Cerebellar cortex (tissue), 1 donor: Measurements from ENCODE around the gene ESRRA.
A peak's percentile ranks its signal among the peaks of the same experiment; 100 is the strongest.
"Not testable (repeated sequence)": the region's sequence is repeated elsewhere in the genome, so short reads cannot be mapped to it uniquely, and the experiment has no call there.

Experiments
- DNase-seq: peaks from one replicate; pipeline ENCODE4 v3.0.0-alpha.2; 2015; ENCODE audit warnings: low spot score

Gene ESRRA

DNA sequence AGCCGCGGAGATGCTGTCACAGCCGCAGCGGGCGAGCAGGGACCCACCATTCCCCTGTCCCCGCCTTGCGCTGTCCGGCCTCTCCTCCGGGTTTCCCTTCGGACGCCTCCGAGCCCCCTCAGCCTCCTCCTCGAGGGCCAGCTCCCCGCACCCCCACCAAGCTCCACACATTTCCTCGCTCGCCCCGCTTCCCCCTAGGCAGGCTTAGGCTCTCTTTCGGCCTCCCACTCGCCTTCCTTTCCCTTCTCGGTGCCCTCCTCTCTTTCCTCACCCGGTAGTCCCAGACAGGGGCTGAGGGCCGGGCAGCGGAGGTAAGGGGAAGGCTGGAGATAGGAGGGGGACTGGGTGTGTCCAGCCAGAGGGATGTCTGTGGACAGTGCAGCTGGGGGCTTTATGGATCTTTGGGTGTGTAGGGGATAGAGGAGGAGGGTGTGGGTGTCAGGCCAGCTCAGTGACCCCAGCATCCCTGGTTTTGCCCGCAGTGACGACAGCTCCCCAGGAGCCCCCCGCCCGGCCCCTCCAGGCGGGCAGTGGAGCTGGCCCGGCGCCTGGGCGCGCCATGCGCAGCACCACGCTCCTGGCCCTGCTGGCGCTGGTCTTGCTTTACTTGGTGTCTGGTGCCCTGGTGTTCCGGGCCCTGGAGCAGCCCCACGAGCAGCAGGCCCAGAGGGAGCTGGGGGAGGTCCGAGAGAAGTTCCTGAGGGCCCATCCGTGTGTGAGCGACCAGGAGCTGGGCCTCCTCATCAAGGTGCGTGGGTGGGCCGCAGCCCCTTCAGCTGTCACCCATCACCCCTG is 12.7 kb upstream of the ESRRA start:
- no peak for DNase-seq

- peak; percentile 72 for DNase-seq
Measured at GRCh38 chr11:64294774-64295173, 10.6 kb upstream of the ESRRA start.

DNA sequence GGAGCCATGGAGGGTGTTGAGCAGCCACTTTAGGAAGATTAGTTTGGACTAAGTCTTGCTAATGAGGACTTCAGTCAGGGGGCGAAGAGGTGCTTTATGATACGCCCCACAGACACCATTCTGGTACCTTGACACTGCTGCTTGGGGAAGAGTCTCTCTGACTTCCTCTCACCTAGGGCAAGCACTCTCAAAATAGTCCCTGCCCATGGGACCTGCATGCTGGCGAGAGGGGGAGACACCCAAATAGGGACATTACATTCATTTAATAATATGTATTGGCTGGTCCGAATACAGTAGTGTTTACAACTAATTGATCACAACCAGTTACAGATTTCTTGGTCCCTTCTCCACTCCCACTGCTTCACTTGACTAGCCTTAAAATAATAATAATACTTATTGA is 9.6 kb upstream of the ESRRA start:
- no peak for DNase-seq

- no peak for DNase-seq
Measured at GRCh38 chr11:64296236-64296635, 9.1 kb upstream of the ESRRA start.

DNA sequence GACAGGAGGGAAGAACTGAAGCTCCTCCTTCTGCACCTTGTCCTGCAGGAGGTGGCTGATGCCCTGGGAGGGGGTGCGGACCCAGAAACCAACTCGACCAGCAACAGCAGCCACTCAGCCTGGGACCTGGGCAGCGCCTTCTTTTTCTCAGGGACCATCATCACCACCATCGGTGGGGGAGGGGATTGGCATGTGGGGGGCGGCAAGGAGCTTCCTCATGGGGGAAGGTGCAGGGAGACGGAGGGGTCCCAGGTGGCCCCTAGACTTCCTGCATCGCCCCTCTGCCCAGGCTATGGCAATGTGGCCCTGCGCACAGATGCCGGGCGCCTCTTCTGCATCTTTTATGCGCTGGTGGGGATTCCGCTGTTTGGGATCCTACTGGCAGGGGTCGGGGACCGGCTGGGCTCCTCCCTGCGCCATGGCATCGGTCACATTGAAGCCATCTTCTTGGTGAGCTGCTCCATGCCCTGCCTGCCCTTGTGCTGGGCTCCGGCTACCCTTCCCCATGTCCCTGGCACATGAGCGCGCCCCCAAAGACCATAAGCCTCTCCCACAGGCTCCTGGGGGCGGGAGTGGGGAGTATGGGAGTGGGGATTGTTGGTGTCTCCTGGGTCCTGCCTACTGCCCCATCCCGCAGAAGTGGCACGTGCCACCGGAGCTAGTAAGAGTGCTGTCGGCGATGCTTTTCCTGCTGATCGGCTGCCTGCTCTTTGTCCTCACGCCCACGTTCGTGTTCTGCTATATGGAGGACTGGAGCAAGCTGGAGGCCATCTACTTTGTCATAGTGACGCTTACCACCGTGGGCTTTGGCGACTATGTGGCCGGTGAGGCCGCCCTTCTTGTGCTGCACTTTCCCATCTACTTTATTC is 8.3 kb upstream of the ESRRA start:
- DNase-seq, result no peak

DNA sequence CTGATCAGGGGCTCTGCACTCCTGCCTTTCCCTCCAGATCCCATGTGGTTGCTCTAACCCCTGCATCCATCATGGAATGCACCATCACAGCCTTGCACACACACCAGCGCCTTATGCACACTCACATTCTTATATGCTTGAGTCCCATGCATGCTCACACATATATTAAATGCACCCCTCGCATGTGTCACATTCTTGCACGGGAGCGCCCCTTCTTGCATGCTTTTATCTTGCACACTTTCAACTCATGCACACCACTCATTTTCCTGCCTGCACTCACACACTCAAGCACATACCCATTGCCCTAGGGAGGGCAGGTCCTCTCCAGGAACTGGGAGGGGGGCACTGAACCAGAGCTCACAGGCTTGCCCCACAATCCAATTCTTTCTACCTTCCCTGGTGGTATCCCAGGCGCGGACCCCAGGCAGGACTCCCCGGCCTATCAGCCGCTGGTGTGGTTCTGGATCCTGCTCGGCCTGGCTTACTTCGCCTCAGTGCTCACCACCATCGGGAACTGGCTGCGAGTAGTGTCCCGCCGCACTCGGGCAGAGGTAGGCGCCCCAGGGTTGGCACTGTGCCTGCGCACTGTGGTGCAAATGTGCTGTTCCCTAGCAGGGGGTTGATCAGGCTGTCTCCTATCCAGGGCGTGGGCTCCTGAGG is 7.5 kb upstream of the ESRRA start:
- no peak for DNase-seq

GRCh38 chr11:64298966-64299846 is 6.1 kb upstream of the ESRRA start:
- DNase-seq, result no peak

GRCh38 chr11:64299847-64300648 is 5.3 kb upstream of the ESRRA start, which contains the start of gene CATSPERZ:
Gene CATSPERZ (plus strand): TSS chr11:64300358. CDS start chr11:64300411, 53 bp downstream.
- no peak for DNase-seq

- no peak for DNase-seq
Measured at GRCh38 chr11:64303109-64304031, 2.0 kb upstream of the ESRRA start.

- no peak for DNase-seq
Measured at GRCh38 chr11:64304032-64304315, 1.4 kb upstream of the ESRRA start.

DNA sequence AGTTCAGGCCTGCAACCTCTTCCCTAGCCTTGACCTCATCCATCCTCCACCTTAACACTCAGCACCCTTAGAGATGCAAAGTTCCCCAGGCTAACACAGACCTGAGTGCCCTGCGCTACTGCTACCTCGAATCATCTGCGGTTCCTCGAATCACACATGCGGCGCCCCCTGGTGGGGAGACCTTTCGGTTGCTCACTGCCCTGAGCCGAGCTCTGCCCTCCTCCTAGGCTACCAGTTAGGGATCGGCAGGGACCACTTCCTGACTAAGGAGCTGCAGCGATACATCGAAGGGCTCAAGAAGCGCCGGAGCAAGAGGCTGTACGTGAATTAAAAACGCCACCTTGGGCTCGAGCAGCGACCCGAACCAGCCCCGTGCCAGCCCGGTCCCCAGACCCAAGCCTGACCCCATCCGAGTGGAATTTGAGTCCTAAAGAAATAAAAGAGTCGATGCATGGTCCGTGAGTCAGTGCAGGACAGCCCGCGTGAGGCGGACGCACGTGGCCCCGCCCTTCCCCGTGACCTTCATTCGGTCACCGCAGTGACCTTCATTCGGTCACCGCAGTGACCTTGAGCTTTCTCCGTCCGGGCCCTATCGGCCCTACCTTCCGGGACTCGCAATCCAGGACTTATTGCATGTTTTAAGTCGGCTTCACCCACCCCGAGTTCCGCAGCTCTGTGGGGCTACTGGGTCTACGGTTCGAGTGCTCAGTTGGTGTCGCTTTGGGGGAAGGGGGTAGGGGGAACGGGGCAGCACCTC is 830 bp upstream of the ESRRA start:
- peak; percentile 96 for DNase-seq

DNA sequence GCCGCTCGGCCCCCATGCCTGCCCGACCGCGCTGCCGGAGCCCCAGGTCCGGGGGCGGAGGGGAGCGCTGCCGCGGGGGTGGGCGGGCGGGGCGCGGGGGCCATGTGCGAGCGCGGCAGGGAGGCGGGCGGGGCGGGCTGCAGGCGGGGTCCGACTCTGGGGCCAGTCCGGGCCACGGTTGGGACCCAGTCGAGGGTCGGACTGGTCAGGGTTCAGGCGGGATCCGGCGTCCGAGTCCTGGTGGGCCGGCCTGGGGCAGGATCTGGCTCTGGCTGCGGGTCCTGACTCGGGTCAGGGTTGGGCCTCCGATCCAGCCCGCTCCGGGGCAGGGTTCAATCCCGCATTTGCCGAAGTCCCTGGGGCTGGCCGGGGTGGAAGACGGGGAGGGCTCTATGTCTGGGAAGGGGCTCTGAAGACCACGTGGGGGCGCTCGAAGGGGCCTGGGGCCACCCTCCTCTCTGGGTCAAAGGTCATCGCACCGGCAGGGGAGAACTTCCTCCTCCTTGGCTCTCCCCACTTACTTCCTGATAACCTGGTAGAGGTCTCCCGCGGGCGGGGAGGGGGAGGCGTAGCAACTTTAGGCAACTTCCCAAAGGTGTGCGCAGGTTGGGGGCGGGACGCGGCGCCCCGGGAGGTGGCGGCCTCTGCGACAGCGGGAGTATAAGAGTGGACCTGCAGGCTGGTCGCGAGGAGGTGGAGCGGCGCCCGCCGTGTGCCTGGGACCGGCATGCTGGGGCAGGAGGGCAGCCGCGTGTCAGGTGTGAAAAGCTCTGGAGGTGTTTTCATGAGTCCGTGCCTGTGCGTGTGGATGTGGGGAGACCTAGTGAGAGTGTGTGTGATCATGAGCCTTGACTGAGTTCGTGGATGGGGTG is 603 bp downstream of the ESRRA start:
- peak; percentile 68 for DNase-seq

- no peak for DNase-seq
Measured at GRCh38 chr11:64306563-64306875, 1.2 kb downstream of the ESRRA start.

- no peak for DNase-seq
Measured at GRCh38 chr11:64306876-64307622, 1.7 kb downstream of the ESRRA start.

GRCh38 chr11:64307795-64308194 is 2.5 kb downstream of the ESRRA start:
- not testable (repeated sequence) for DNase-seq

- no peak for DNase-seq
Measured at GRCh38 chr11:64312947-64313346, 7.6 kb downstream of the ESRRA start.

GRCh38 chr11:64313491-64314145 is 8.3 kb downstream of the ESRRA start:
- no peak for DNase-seq
